H9 (cell line): ENCODE results near the gene TMEM164. TPM values are rescaled to one million over a fixed set of nuclear protein-coding genes. Genes with fewer than 3 reads are reported as not detected.

Experiments
- DNase-seq: peaks from one replicate; pipeline ENCODE4 v3.0.0-alpha.2; 2017
- H2AFZ ChIP-seq: one replicate; pipeline ENCODE4 v1.6.1; 2013; ENCODE audit warnings: mild to moderate bottlenecking, low read length, control low read depth, moderate library complexity
- H2AK5ac ChIP-seq: 2 replicates; pipeline ENCODE4 v1.6.1; 2013; ENCODE audit warnings: low read length, control low read depth, mixed read lengths; ENCODE audit not compliant: insufficient read length
- H2BK120ac ChIP-seq: one replicate; pipeline ENCODE4 v1.6.1; 2013; ENCODE audit warnings: low read depth, mild to moderate bottlenecking, low read length, control low read depth, inconsistent platforms; ENCODE audit not compliant: poor library complexity, severe bottlenecking
- H2BK12ac ChIP-seq: 2 replicates; pipeline ENCODE4 v1.6.1; 2013; ENCODE audit warnings: low read length, control low read depth, mixed read lengths, low read depth; ENCODE audit not compliant: insufficient read length
- H2BK15ac ChIP-seq: 2 replicates; pipeline ENCODE4 v1.6.1; 2013; ENCODE audit warnings: low read depth, low read length, control low read depth
- H2BK20ac ChIP-seq: one replicate; pipeline ENCODE4 v1.6.1; 2013; ENCODE audit warnings: low read depth, mild to moderate bottlenecking, low read length, control low read depth, inconsistent platforms; ENCODE audit not compliant: poor library complexity, severe bottlenecking
- H2BK5ac ChIP-seq: 2 replicates; pipeline ENCODE4 v1.6.1; 2013; ENCODE audit warnings: low read length, control low read depth, mixed read lengths; ENCODE audit not compliant: insufficient read length
- H3K14ac ChIP-seq: 2 replicates; pipeline ENCODE4 v1.6.1; 2013; ENCODE audit warnings: low read length, control low read depth; ENCODE audit not compliant: insufficient read depth
- H3K18ac ChIP-seq: 2 replicates; pipeline ENCODE4 v1.6.1; 2013; ENCODE audit warnings: low read depth, mild to moderate bottlenecking, mixed read lengths, low read length, control low read depth; ENCODE audit not compliant: insufficient read length
- H3K23ac ChIP-seq: 2 replicates; pipeline ENCODE4 v1.6.1; 2013; ENCODE audit warnings: low read length, control low read depth, mixed read lengths, low read depth; ENCODE audit not compliant: insufficient read length
- H3K23me2 ChIP-seq: 2 replicates; pipeline ENCODE4 v1.6.1; 2013; ENCODE audit warnings: low read depth, mild to moderate bottlenecking, mixed read lengths, low read length, control low read depth; ENCODE audit not compliant: insufficient read length, poor library complexity, severe bottlenecking
- H3K27ac ChIP-seq: 2 replicates; pipeline ENCODE4 v1.5.1; 2013; ENCODE audit warnings: low read length, control low read depth, mixed read lengths, low read depth; ENCODE audit not compliant: insufficient read length
- H3K27me3 ChIP-seq: 2 replicates; pipeline ENCODE4 v1.6.1; 2013; ENCODE audit warnings: low read length, control low read depth, inconsistent platforms; ENCODE audit not compliant: insufficient read depth
- H3K4ac ChIP-seq: 2 replicates; pipeline ENCODE4 v1.6.1; 2013; ENCODE audit warnings: low read depth, mild to moderate bottlenecking, control low read depth, inconsistent platforms, low read length, moderate library complexity
- H3K4me1 ChIP-seq: 2 replicates; pipeline ENCODE4 v1.6.1; 2013; ENCODE audit warnings: low read length, control low read depth, inconsistent platforms; ENCODE audit not compliant: insufficient read depth
- H3K4me2 ChIP-seq: 2 replicates; pipeline ENCODE4 v1.6.1; 2013; ENCODE audit warnings: low read length, control low read depth, mixed read lengths; ENCODE audit not compliant: insufficient read length, insufficient read depth
- H3K56ac ChIP-seq: 2 replicates; pipeline ENCODE4 v1.6.1; 2013; ENCODE audit warnings: low read depth, mild to moderate bottlenecking, mixed read lengths, low read length, control low read depth; ENCODE audit not compliant: insufficient read length
- H3K79me1 ChIP-seq: 2 replicates; pipeline ENCODE4 v1.6.1; 2013; ENCODE audit warnings: low read depth, mild to moderate bottlenecking, moderate library complexity, low read length, control low read depth, inconsistent platforms; ENCODE audit not compliant: insufficient read depth, poor library complexity, severe bottlenecking
- H3K79me2 ChIP-seq: 2 replicates; pipeline ENCODE4 v1.6.1; 2013; ENCODE audit warnings: low read length, control low read depth, inconsistent platforms; ENCODE audit not compliant: insufficient read depth
- H3K9ac ChIP-seq: 2 replicates; pipeline ENCODE4 v1.6.1; 2013; ENCODE audit warnings: low read length, control low read depth, mixed read lengths; ENCODE audit not compliant: insufficient read length; ENCODE audit errors: extremely low read depth
- H3K9me3 ChIP-seq: one replicate; pipeline ENCODE4 v1.6.1; 2013; ENCODE audit warnings: low read depth, low read length, inconsistent platforms; ENCODE audit not compliant: control insufficient read depth
- H3T11ph ChIP-seq: one replicate; pipeline ENCODE4 v1.6.1; 2013; ENCODE audit warnings: mild to moderate bottlenecking, low read length, control low read depth, inconsistent platforms
- H4K20me1 ChIP-seq: one replicate; pipeline ENCODE4 v1.6.1; 2013; ENCODE audit not compliant: control insufficient read depth, insufficient read length, insufficient read depth
- H4K5ac ChIP-seq: 2 replicates; pipeline ENCODE4 v1.6.1; 2013; ENCODE audit warnings: low read depth, mild to moderate bottlenecking, mixed read lengths, low read length, control low read depth; ENCODE audit not compliant: insufficient read length
- H4K8ac ChIP-seq: replicated peaks from 2 replicates; pipeline ENCODE4 v1.6.1; 2013; ENCODE audit warnings: low read length, control low read depth, mixed read lengths, low read depth; ENCODE audit not compliant: insufficient read length
- H4K91ac ChIP-seq: 2 replicates; pipeline ENCODE4 v1.6.1; 2013; ENCODE audit warnings: low read depth, mild to moderate bottlenecking, moderate library complexity, mixed read lengths, low read length, control low read depth; ENCODE audit not compliant: insufficient read length
- H3K27ac Mint-ChIP-seq, 3 experiments: 2 replicates in 2 of 3; 3 replicates in 1 of 3; pipeline ENCODE4 v1.8.0; 2020 to 2021; ENCODE audit warnings: mixed read lengths in 3 of 3, mild to moderate bottlenecking in 1 of 3, moderate library complexity in 1 of 3
- H3K27me3 Mint-ChIP-seq: 2 replicates; pipeline ENCODE4 v1.8.0; 2021; ENCODE audit warnings: low read depth, mild to moderate bottlenecking, moderate library complexity, mixed read lengths
- H3K36me3 Mint-ChIP-seq, 3 experiments: 2 replicates in 2 of 3; 3 replicates in 1 of 3; pipeline ENCODE4 v1.8.0; 2020 to 2021; ENCODE audit warnings: low read depth in 3 of 3, mixed read lengths in 3 of 3; ENCODE audit not compliant: insufficient read depth in 1 of 3
- H3K4me1 Mint-ChIP-seq, 2 experiments: 2 replicates each; pipeline ENCODE4 v1.8.0; 2020; ENCODE audit warnings: mixed read lengths in 2 of 2
- H3K4me3 Mint-ChIP-seq, 2 experiments: 2 replicates in 1 of 2; 3 replicates in 1 of 2; pipeline ENCODE4 v1.8.0; 2020 to 2021; ENCODE audit warnings: mild to moderate bottlenecking in 2 of 2, mixed read lengths in 2 of 2, moderate library complexity in 1 of 2
- H3K9me3 Mint-ChIP-seq, 2 experiments: 2 replicates in 1 of 2; 3 replicates in 1 of 2; pipeline ENCODE4 v1.8.0; 2020; ENCODE audit warnings: mild to moderate bottlenecking in 2 of 2, mixed read lengths in 2 of 2, moderate library complexity in 1 of 2
- WGBS: extraction: QIAGEN DNeasy Blood & Tissue Kit; methylation state at CpG from one replicate; pipeline ENCODE4 v1.1.7; 2013; ENCODE audit warnings: missing lambda C conversion rate, low lambda C conversion rate, mixed read lengths; ENCODE audit not compliant: insufficient read length; ENCODE audit errors: extremely low coverage; 5-methylcytosine and 5-hydroxymethylcytosine counted together
- total RNA-seq: library from RNA; stranded (reverse); gene quantifications from 2 replicates; pipeline ENCODE4 v1.2.1, GENCODE V29; 2021
- TF ChIP-seq, protein P1 (sequence below): fragments of 200-600 bp; sonication (generic); conservative IDR thresholded peaks from 3 replicates; pipeline ENCODE4 v1.8.0; 2021; ENCODE audit warnings: antibody characterized with exemption, mild to moderate bottlenecking

TMEM164 gene
- total RNA-seq, 1 experiment from 2014 or later: 30.4 TPM

DNA sequence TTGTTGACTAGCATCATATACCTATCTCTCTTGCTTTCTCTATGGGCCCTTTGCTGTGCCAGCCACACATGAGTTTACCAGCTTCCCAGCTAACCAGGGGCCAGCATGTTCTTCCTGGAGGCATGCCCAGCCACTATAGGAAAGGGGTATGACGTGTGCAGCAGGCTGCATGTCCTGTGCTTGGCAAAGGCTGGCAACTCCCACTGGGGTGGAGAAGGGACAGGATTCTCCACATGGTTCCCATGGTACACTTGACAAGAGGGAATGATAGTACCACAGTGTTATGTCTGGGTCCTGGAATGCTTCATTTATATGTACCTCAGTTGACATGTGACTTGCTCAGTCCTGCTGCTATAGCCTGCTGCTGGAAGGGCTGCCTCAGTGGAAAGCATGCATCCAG, 78.8 kb downstream of the TMEM164 start:
- Histone ChIP-seq H4K5ac (no peak overlapping the region), H3K56ac (no peak overlapping the region), H3K27ac (no peak overlapping the region), H3K4me2 (no peak overlapping the region), H3K9me3 (no peaks in the 10 kb centered on the region), H4K20me1 (no peaks in the 10 kb centered on the region), H3K23me2 (no peaks in the 10 kb centered on the region), H4K8ac (no peak overlapping the region), H2AFZ (no peak overlapping the region), H4K91ac (no peak overlapping the region), H3K14ac (no peak overlapping the region), H3K4me1 (no peaks in the 10 kb centered on the region), H2BK120ac (no peak overlapping the region), H2BK15ac (no peak overlapping the region; the same call in 1 of the 2 replicates), H2BK12ac (no peak overlapping the region), H3K9ac (no peak overlapping the region), H3K23ac (no peak overlapping the region), H3K4ac (no peak overlapping the region), H3K79me1 (no peaks in the 10 kb centered on the region), H2BK5ac (no peak overlapping the region), H3K18ac (no peak overlapping the region), H2BK20ac (no peak overlapping the region), H2AK5ac (no peak overlapping the region), H3K79me2 (no peaks in the 10 kb centered on the region), H3T11ph (no peak overlapping the region), H3K27me3 (no peaks in the 10 kb centered on the region)
- H3K27me3 Mint-ChIP-seq: no peaks in the 10 kb centered on the region
- no CpG with 5 or more reads among the region's 1 CpG for WGBS
- TF ChIP-seq, protein P1, sequence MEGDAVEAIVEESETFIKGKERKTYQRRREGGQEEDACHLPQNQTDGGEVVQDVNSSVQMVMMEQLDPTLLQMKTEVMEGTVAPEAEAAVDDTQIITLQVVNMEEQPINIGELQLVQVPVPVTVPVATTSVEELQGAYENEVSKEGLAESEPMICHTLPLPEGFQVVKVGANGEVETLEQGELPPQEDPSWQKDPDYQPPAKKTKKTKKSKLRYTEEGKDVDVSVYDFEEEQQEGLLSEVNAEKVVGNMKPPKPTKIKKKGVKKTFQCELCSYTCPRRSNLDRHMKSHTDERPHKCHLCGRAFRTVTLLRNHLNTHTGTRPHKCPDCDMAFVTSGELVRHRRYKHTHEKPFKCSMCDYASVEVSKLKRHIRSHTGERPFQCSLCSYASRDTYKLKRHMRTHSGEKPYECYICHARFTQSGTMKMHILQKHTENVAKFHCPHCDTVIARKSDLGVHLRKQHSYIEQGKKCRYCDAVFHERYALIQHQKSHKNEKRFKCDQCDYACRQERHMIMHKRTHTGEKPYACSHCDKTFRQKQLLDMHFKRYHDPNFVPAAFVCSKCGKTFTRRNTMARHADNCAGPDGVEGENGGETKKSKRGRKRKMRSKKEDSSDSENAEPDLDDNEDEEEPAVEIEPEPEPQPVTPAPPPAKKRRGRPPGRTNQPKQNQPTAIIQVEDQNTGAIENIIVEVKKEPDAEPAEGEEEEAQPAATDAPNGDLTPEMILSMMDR: no peak
- no peak overlapping the region for H3K27ac Mint-ChIP-seq
- H3K4me1 Mint-ChIP-seq: peaks cover 2 to 6% of the 10 kb centered on the region in 2 experiments; a peak in 2 of 4 replicates
- no peaks in the 10 kb centered on the region for H3K36me3 Mint-ChIP-seq
- DNase-seq: no peak
- H3K9me3 Mint-ChIP-seq: no peaks in the 10 kb centered on the region
- H3K4me3 Mint-ChIP-seq: no peak overlapping the region
